ENCODE measurements around the gene CKAP4.
A peak's percentile ranks its signal among the peaks of the same experiment; 100 is the strongest.

Gene CKAP4

DNA sequence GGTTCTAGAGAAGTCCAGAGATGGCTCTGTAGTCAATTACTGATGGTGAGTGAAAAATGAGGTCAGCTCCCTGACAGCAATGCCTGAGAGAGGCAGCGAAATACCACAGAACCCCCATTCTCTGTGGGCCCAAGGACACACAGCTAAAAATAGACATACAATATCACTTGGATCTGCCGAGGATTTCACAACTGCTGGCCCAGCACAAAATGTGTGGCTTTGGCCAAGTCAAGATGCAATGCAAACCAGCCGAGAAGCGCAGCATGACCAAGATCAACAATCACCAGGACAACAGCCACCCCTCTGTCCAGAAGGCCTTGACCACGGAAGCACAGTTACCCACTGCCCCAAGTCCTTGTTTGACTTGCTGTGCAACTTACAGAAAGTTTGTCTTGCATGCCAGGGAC, 52.2 kb downstream of the CKAP4 start:
- no peak for DNase-seq (ENCODE audit: low spot score)

DNA sequence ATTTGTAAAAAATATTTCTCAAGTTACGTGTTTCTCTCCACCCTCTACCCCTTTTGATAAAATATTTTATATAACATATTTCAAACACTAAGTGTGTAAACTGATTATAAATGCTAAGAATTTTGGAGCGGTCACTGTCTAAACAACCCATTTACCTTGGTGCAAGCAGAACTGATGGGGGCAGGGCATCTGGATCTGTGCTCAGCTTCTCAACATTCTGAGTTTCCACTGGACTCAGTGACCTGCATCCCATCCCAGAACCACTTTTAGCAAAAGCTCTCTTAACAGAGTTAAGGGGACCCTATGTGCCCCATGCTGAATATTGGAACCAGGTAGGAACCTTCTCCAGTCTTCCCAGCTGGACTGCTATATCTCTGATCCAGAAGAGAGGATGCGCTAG, 53.5 kb downstream of the CKAP4 start:
- DNase-seq (ENCODE audit: low spot score) = no peak

DNA sequence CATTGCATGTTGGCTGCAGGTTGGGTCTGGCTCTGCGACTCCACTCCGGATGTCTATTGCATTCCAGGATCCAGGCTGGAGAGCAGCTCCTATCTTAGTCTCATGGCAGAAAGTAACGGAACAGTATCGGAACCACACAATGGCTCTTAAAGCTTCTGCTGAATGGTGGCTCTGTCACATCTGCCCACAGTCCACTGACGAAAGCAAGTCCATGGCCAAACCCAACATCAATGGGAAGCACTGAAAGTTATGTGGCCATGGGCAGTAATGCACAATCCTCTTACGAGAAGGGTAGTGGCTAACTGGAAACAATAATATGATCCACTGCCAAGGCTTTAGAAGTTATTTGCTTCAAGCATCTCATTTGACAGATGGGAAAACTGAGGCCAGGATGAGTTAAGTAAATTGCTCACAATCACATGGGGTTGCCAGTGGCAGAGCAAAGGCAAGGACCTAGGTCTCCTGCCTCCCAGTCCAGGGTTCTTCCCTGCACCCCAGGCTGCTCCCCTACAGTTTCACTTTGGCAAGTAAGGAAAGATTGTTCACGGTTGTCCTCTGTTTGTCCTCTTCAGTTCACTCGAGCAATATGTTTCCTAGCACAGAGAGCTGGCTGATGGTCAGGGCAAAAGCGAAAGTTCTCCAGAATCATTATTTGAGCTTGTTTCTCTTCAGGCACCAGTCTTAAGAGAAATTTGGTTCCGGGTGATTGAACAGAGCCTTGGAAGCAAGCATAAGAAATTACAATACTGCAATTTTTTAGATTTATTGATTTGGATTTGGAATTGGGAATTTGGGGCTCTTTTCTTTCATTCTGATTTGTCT, 54.2 kb downstream of the CKAP4 start:
- no peak for DNase-seq (ENCODE audit: low spot score)

DNA sequence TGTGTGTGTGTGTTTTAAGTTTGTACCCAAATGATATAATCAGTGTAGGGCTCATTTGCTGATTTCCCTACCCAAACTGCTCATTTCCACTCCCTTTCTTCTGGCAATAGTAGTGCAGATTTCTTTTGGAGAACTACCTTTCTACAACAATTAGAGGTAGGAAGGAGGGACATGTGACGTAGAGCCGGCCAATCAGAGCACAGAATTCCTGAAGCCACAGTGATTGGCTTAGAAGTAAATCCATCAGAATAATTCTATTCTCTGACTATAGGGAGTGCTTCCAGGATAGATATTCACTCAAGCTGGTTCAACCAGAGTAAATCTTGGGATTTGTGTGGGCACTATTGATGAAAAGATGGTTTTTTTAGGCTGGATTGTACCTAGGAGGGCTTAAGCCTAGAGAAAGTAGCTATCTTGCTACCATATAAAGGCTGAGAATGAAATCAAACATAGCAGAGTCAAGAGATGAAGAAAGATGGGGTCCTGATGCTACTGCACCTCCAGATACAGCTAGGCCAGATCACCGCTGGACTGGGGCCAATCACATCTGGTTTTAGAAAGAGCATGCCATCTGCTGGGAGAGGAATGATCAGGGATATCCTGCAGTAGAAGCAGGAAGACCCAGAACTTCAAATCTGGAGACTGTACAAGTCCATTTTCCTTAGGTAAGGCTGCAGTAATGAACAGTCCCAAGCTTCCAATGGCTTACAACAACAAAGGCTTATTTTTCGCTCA, 55.0 kb downstream of the CKAP4 start:
- no peak for DNase-seq (ENCODE audit: low spot score)

DNA sequence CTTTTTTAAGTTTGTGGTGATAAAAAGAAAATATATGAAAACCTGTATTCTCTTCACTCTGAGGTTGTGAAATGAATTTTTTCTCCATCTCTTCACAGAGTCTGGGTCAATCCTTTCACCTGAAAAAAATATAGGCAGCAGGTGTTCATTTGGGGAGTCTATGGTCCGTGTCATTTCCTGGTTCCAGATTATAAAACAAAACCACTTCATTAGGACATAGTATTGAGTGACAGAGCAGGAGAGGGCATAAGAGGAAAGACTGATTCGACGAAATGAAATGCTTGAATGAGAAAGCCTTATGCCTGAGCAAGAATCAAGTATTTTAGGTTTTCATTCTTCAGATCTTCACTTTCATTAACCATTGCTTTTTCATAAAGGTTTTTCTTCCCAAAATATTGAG, 57.2 kb downstream of the CKAP4 start:
- DNase-seq (ENCODE audit: low spot score) = no peak

DNA sequence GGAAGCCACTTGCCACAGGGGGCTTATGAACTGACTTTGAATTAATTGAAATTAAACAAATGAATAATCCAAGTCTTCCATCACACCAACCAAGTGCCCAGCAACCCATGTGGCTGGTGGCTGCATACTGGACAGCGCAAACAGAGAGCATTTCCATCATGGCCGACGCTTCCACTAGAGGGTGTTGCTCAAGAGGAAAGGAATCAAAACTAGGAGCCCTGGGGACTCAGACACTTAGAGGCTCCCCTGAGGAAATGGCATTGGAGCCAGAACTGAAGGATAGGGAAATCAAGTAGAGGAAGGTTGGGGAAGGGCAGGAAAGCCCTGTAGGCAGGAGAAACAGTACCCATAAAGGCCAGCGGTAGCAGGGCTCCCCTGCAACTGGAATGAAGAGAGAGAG, 58.5 kb downstream of the CKAP4 start:
- DNase-seq (ENCODE audit: low spot score) = peak; percentile 28

DNA sequence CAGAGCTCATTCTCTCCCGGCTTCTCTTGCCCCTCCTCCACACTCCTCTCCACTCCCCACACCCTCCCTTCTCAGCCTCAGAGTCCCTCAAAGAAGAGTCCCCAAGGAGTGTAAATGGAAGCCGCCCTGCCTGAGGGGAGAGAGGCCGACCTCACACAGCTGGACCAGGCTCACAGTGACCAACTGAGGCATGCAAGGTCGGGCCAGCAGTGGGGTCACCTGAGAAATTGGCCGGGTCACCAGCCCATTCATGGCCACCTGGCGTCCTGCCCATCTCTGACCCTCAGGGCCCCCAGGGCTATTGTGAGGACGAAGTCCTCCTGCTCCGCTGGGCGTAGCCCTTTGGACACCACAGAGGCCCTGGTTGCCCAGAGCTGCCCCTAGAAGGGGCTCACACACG, 59.6 kb downstream of the CKAP4 start:
- DNase-seq (ENCODE audit: low spot score) = peak; percentile 28

All from iPS-NIHi11 (cell line).